HepG2 (cell line): ENCODE measurements around the gene DDAH2. TPM values are rescaled to one million over a fixed set of nuclear protein-coding genes. Genes with fewer than 3 reads are reported as not detected.

Source experiments
- CAMTA2 ChIP-seq: sonication (generic); formaldehyde crosslinking; IDR thresholded peaks from 2 replicates; pipeline ENCODE4 v1.4.0; 2020; ENCODE audit warnings: mild to moderate bottlenecking, missing genetic modification reagents, borderline replicate concordance
- CCAR2 ChIP-seq: fragments of 200-400 bp; formaldehyde crosslinking; optimal IDR thresholded peaks from 2 replicates; pipeline ENCODE3; 2018; ENCODE audit warnings: low read depth, mild to moderate bottlenecking, low read length, moderate library complexity
- DNMT3B ChIP-seq: conservative IDR thresholded peaks from 2 replicates; pipeline ENCODE4 v1.6.1; 2016; ENCODE audit warnings: missing biosample characterization, control low read depth
- FOSL1 ChIP-seq: sonication (generic); formaldehyde crosslinking; IDR thresholded peaks from 2 replicates; pipeline ENCODE4 v1.9.0; 2021; ENCODE audit warnings: missing genetic modification reagents, borderline replicate concordance
- GATAD1 ChIP-seq: IDR thresholded peaks from 2 replicates; pipeline ENCODE4 v1.6.1; 2016; ENCODE audit warnings: missing genetic modification reagents, missing compliant biosample characterization
- HNRNPK ChIP-seq: fragments of 200-400 bp; formaldehyde crosslinking; IDR thresholded peaks from 2 replicates; pipeline ENCODE4 v1.6.1; 2018; ENCODE audit warnings: low read length, low read depth, moderate library complexity, mild to moderate bottlenecking; ENCODE audit not compliant: poor library complexity, severe bottlenecking
- HNRNPUL1 ChIP-seq: fragments of 200-400 bp; formaldehyde crosslinking; IDR thresholded peaks from 2 replicates; pipeline ENCODE4 v1.6.1; 2017; ENCODE audit warnings: low read depth, mild to moderate bottlenecking, low read length, moderate library complexity
- POGZ ChIP-seq: sonication (generic); formaldehyde crosslinking; IDR thresholded peaks from 2 replicates; pipeline ENCODE4 v1.4.0; 2020; ENCODE audit warnings: mild to moderate bottlenecking, missing genetic modification reagents
- RBM22 ChIP-seq: fragments of 200-400 bp; formaldehyde crosslinking; optimal IDR thresholded peaks from 2 replicates; pipeline ENCODE3; 2017; ENCODE audit warnings: mild to moderate bottlenecking, low read length, moderate library complexity
- RELA ChIP-seq: sonication (generic); formaldehyde crosslinking; IDR thresholded peaks from 2 replicates; pipeline ENCODE4 v1.4.0; 2020; ENCODE audit warnings: missing genetic modification reagents
- SSRP1 ChIP-seq: IDR thresholded peaks from 2 replicates; pipeline ENCODE4 v1.6.1; 2016; ENCODE audit warnings: control low read depth
- ZBTB38 ChIP-seq: sonication (generic); formaldehyde crosslinking; IDR thresholded peaks from 2 replicates; pipeline ENCODE4 v1.5.1; 2020; ENCODE audit warnings: mild to moderate bottlenecking, missing genetic modification reagents
- ZNF17 ChIP-seq: sonication (generic); formaldehyde crosslinking; IDR thresholded peaks from 2 replicates; pipeline ENCODE4 v1.5.0; 2020; ENCODE audit warnings: mild to moderate bottlenecking, missing genetic modification reagents
- ZNF678 ChIP-seq: sonication (generic); formaldehyde crosslinking; IDR thresholded peaks from 2 replicates; pipeline ENCODE4 v1.4.0; 2020; ENCODE audit warnings: mild to moderate bottlenecking, missing genetic modification reagents
- ZNF720 ChIP-seq: sonication (generic); formaldehyde crosslinking; IDR thresholded peaks from 2 replicates; pipeline ENCODE4 v1.4.0; 2020; ENCODE audit warnings: missing genetic modification reagents
- ZNF790 ChIP-seq: sonication (generic); formaldehyde crosslinking; IDR thresholded peaks from 2 replicates; pipeline ENCODE4 v1.8.0; 2022; ENCODE audit warnings: missing genetic modification reagents, mild to moderate bottlenecking, borderline replicate concordance
- polyA plus RNA-seq, 8 experiments: library from polyadenylated mRNA; depleted of rRNA in 3 of 8; stranded (reverse) in 7 of 8; unstranded in 1 of 8; fragments of >200 nt; fragmentation: Illumina TruSeq in 4 of 8; extraction: Trizol in 4 of 8; gene quantifications; 2 replicates each; pipeline versions ENCODE4 v1.2.1 to v1.2.3, GENCODE V29; 2011 to 2016; ENCODE audit warnings: low read depth in 4 of 8, missing spikeins in 1 of 8, mixed read lengths in 1 of 8; ENCODE audit not compliant: insufficient read depth in 1 of 8
- total RNA-seq, 5 experiments: library from RNA; depleted of rRNA; stranded (reverse); fragments of >200 nt; fragmentation: Illumina TruSeq; extraction: Trizol; gene quantifications; 2 replicates each; pipeline ENCODE4 v1.2.3, GENCODE V29; 2016; ENCODE audit warnings: low read depth in 1 of 5
- TF ChIP-seq, protein P1 (sequence below): sonication (generic); formaldehyde crosslinking; IDR thresholded peaks from 2 replicates; pipeline ENCODE4 v1.4.0; 2020; ENCODE audit warnings: mild to moderate bottlenecking, missing genetic modification reagents
- TF ChIP-seq, protein P2 (sequence below): sonication (generic); formaldehyde crosslinking; IDR thresholded peaks from 2 replicates; pipeline ENCODE4 v1.4.0; 2020; ENCODE audit warnings: mild to moderate bottlenecking, low read depth, missing genetic modification reagents
- TF ChIP-seq, protein P3 (sequence below): sonication (generic); formaldehyde crosslinking; IDR thresholded peaks from 2 replicates; pipeline ENCODE4 v1.4.0; 2020; ENCODE audit warnings: missing genetic modification reagents

Gene DDAH2
- total and polyA plus RNA-seq, 2 of the 13 experiments (the other 11 are each of a cell fraction or from before 2014, with no cell fraction given) = 16.4 to 21.1 TPM

DNA sequence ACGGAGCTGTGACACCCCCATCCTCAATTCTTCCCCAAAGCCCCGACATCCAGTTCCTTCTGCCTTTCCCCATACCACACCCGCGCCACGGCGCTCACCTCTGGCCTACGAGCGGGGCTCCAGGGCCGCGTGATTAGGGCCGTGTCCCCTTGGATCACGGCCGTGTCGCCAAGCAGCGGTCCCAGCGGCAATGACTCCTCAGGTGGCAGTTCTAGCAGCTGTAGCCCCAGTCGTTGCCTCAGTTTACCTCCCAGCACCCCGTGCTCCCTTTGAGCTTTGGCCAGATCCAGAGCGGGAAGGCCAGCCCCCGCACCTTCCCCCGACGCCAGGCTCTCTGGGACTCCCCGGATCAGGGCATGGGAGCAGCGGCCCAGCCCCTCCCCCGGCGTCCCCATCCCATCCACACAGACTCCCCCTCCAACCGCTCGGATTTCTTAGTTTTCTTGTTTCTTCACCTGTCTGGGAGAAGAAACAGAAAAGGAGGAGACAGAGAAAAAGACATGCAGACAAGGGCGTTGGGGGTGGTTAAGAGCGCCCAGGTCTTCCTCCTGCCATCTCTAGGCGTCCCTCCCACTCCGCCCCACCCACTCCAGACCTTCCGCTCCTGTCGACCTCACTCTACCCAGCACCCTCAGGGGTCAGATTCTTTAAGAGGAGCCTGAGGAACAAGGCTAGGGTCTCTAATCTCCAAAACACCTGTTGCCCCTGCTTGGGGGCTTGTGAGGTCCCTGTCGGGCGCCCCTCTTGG lies at the start of gene DDAH2 (continued):
- TF ChIP-seq, protein P1, sequence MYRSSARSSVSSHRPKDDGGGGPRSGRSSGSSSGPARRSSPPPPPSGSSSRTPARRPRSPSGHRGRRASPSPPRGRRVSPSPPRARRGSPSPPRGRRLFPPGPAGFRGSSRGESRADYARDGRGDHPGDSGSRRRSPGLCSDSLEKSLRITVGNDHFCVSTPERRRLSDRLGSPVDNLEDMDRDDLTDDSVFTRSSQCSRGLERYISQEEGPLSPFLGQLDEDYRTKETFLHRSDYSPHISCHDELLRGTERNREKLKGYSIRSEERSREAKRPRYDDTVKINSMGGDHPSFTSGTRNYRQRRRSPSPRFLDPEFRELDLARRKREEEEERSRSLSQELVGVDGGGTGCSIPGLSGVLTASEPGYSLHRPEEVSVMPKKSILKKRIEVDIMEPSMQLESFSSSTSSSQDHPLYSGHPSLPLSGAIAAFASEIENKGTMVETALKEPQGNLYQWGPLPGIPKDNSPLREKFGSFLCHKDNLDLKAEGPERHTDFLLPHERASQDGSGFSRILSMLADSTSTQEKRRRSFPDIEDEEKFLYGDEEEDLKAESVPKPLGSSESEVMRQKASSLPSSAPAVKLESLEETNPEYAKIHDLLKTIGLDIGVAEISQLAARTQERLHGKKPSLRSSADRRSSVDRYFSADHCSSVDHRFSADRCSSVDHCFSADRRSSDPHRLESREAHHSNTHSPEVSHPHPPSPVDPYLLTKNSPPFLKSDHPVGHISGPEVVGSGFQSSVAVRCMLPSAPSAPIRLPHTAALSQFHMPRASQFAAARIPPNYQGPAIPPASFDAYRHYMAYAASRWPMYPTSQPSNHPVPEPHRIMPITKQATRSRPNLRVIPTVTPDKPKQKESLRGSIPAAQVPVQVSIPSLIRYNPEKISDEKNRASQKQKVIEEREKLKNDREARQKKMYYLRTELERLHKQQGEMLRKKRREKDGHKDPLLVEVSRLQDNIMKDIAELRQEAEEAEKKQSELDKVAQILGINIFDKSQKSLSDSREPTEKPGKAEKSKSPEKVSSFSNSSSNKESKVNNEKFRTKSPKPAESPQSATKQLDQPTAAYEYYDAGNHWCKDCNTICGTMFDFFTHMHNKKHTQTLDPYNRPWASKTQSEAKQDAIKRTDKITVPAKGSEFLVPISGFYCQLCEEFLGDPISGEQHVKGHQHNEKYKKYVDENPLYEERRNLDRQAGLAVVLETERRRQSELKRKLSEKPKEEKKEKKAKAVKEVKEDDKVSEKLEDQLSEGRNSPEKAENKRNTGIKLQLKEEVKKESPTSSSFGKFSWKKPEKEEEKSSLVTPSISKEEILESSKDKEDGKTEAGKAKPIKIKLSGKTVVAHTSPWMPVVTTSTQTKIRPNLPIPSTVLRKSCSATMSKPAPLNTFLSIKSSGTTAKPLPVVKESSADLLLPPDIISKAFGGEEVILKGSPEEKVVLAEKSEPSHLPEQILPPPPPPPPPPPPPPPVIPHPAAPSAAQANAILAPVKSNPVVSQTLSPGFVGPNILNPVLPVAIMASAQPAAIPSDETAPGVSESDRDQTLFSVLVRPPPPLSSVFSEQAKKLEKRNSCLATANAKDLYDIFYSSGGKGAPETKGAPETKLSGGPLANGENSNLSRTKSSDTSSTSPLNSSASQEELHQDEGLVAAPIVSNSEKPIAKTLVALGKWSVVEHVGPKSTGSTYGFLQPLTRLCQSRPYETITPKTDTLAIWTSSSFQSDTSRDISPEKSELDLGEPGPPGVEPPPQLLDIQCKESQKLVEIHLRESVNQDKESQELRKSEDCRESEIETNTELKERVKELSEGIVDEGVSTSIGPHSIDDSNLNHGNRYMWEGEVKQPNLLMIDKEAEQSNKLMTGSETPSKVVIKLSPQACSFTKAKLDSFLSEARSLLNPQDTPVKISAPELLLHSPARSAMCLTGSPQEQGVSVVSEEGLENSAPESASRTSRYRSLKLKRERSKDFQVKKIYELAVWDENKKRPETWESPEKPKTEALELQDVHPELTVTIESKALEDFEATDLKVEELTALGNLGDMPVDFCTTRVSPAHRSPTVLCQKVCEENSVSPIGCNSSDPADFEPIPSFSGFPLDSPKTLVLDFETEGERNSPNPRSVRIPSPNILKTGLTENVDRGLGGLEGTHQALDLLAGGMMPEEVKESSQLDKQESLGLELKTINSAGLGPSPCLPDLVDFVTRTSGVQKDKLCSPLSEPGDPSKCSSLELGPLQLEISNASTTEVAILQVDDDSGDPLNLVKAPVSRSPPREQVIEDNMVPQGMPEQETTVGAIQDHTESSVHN (CRISPR knock-in tag) = no peak
- TF ChIP-seq DNMT3B (CRISPR knock-in tag) (0 out of 2 replicates have a peak, but pooled peaks have one; percentile 33), ZNF720 (no peak), ZBTB38 (CRISPR knock-in tag) (no peak), CAMTA2 (CRISPR knock-in tag) (0 out of 2 replicates have a peak, but pooled peaks have one; percentile 6), HNRNPUL1 (no peak), FOSL1 (CRISPR knock-in tag) (no peak), SSRP1 (CRISPR knock-in tag) (no peak), POGZ (CRISPR knock-in tag) (no peak), RELA (CRISPR knock-in tag) (no peak), ZNF790 (CRISPR knock-in tag) (no peak), RBM22 (no peak), CCAR2 (peak; percentile 52), GATAD1 (CRISPR knock-in tag) (peak; percentile 53; the same call in 1 of the 2 replicates), ZNF678 (no peak), ZNF17 (no peak), HNRNPK (peak; percentile 20)
- TF ChIP-seq, protein P2, sequence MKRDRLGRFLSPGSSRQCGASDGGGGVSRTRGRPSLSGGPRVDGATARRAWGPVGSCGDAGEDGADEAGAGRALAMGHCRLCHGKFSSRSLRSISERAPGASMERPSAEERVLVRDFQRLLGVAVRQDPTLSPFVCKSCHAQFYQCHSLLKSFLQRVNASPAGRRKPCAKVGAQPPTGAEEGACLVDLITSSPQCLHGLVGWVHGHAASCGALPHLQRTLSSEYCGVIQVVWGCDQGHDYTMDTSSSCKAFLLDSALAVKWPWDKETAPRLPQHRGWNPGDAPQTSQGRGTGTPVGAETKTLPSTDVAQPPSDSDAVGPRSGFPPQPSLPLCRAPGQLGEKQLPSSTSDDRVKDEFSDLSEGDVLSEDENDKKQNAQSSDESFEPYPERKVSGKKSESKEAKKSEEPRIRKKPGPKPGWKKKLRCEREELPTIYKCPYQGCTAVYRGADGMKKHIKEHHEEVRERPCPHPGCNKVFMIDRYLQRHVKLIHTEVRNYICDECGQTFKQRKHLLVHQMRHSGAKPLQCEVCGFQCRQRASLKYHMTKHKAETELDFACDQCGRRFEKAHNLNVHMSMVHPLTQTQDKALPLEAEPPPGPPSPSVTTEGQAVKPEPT = no peak
- TF ChIP-seq, protein P3, sequence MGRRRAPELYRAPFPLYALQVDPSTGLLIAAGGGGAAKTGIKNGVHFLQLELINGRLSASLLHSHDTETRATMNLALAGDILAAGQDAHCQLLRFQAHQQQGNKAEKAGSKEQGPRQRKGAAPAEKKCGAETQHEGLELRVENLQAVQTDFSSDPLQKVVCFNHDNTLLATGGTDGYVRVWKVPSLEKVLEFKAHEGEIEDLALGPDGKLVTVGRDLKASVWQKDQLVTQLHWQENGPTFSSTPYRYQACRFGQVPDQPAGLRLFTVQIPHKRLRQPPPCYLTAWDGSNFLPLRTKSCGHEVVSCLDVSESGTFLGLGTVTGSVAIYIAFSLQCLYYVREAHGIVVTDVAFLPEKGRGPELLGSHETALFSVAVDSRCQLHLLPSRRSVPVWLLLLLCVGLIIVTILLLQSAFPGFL (CRISPR knock-in tag) = no peak
